OCI-LY7 (cell line): ENCODE measurements around the gene PLCL1. TPM values are rescaled to one million over a fixed set of nuclear protein-coding genes. Genes with fewer than 3 reads are reported as not detected.
A peak's percentile ranks its signal among the peaks of the same experiment; 100 is the strongest.

Experiments used
- BruUV-seq: library from RNA; stranded (reverse); fragments of 400-500 nt; replicated peaks from 2 replicates; lab custom pipeline; 2021; lab: Mats Ljungman, UMichigan
- CTCF ChIA-PET: fragments of 300-600 bp; sonication (Branson Sonifier 250); formaldehyde crosslinking; loops from one replicate; lab custom pipeline; 2022; ENCODE audit warnings: antibody characterized with exemption; ENCODE audit not compliant: unreplicated experiment; lab: Charles Lee
- POLR2A ChIA-PET: fragments of 300-600 bp; sonication (Branson Sonifier 250); formaldehyde crosslinking; loops from one replicate; lab custom pipeline; 2022; ENCODE audit warnings: antibody characterized with exemption; lab: Charles Lee
- DNase-seq: peaks from one replicate; pipeline ENCODE4 v3.0.0-alpha.2; 2015; ENCODE audit warnings: low spot score
- H2AFZ ChIP-seq: fragments of 200-600 bp; sonication (generic), shearing (Covaris generic); 2 replicates; pipeline ENCODE4 v1.6.1; 2014; ENCODE audit warnings: mild to moderate bottlenecking, antibody characterized with exemption, low read length, moderate library complexity
- H3K27ac ChIP-seq: fragments of 200-600 bp; sonication (generic); 2 replicates; pipeline ENCODE4 v1.5.1; 2014; ENCODE audit warnings: mixed run types, low read depth, mild to moderate bottlenecking, moderate library complexity, low read length, inconsistent platforms; ENCODE audit not compliant: poor library complexity, severe bottlenecking
- H3K36me3 ChIP-seq: fragments of 200-600 bp; sonication (generic); 2 replicates; pipeline ENCODE4 v1.6.1; 2014; ENCODE audit warnings: mild to moderate bottlenecking, antibody characterized with exemption, low read length, moderate library complexity, mixed read lengths; ENCODE audit not compliant: insufficient read depth
- H3K4me1 ChIP-seq: fragments of 200-600 bp; sonication (generic); 2 replicates; pipeline ENCODE4 v1.5.1; 2014; ENCODE audit warnings: mild to moderate bottlenecking, low read length; ENCODE audit not compliant: insufficient read depth, poor library complexity, severe bottlenecking
- H3K4me2 ChIP-seq: fragments of 200-600 bp; sonication (generic); 2 replicates; pipeline ENCODE4 v1.6.1; 2014; ENCODE audit warnings: mild to moderate bottlenecking, low read length
- H3K4me3 ChIP-seq: fragments of 200-600 bp; sonication (generic); 2 replicates; pipeline ENCODE4 v1.5.1; 2014; ENCODE audit warnings: mild to moderate bottlenecking, low read depth, low read length; ENCODE audit not compliant: poor library complexity, severe bottlenecking
- H3K79me2 ChIP-seq: fragments of 200-600 bp; sonication (generic); 2 replicates; pipeline ENCODE4 v1.6.1; 2016; ENCODE audit warnings: low read depth, mild to moderate bottlenecking, low read length, moderate library complexity, mixed read lengths; ENCODE audit not compliant: insufficient read depth
- H3K9me2 ChIP-seq: fragments of 200-600 bp; sonication (generic); 2 replicates; pipeline ENCODE4 v1.6.1; 2016; ENCODE audit warnings: mild to moderate bottlenecking, low read length, mixed read lengths; ENCODE audit not compliant: insufficient read depth
- H3K9me3 ChIP-seq: fragments of 200-600 bp; sonication (generic); 2 replicates; pipeline ENCODE4 v1.6.1; 2014; ENCODE audit warnings: mild to moderate bottlenecking, mixed run types, low read length, mixed read lengths
- H4K20me1 ChIP-seq: fragments of 200-600 bp; sonication (generic); 2 replicates; pipeline ENCODE4 v1.6.1; 2014; ENCODE audit warnings: mild to moderate bottlenecking, antibody characterized with exemption, low read length, moderate library complexity, mixed read lengths; ENCODE audit not compliant: insufficient read depth
- EZH2phosphoT487 ChIP-seq: fragments of 200-600 bp; sonication (generic); IDR thresholded peaks from 2 replicates; pipeline ENCODE4 v1.6.1; 2018; ENCODE audit warnings: low read depth, borderline replicate concordance, mild to moderate bottlenecking, mixed run types, antibody characterized with exemption, low read length, moderate library complexity, mixed read lengths
- intact Hi-C: fragments of 100-400 bp; cut with micrococcal nuclease; formaldehyde crosslinking; loops from one replicate; pipeline ENCODE4 v1.10.0; 2022; ENCODE audit not compliant: unreplicated experiment
- total RNA-seq, 2 experiments: library from RNA; depleted of rRNA in 1 of 2; stranded (reverse); fragments of >200 nt in 1 of 2; shearing (Covaris generic) in 1 of 2; gene quantifications; 2 replicates each; pipeline ENCODE4 v1.2.3, GENCODE V29; 2014 to 2022
- TF ChIP-seq, protein P1 (sequence below): fragments of 200-600 bp; sonication (generic); conservative IDR thresholded peaks from 2 replicates; pipeline ENCODE4 v1.5.1; 2014; ENCODE audit warnings: mild to moderate bottlenecking, antibody characterized with exemption, low read length, moderate library complexity, mixed read lengths

PLCL1 gene
- total RNA-seq, 2 experiments from 2014 or later: 0.03 TPM; not detected in 1

DNA sequence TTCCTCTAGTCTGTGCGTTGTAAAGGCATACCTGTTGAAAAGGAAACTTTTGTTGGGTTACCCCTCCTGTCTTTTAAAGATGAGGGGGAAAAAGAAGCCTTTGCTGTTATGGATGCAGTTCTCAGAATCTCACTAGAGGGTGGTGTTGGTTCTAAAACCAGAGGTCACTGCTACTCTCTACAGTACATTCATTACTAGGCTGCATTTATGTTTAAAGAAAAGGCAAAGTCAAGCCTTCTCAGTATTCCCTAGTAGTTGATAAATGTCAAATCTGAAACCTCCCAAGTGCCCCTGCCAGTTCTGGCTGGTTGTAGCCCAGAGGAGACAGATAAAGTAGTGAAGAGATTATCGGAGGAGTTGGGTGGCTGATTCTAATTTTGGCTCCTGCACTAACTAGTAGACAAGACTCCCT lies 1.4 kb upstream of the PLCL1 start:
- Histone ChIP-seq H3K4me2 (no peak overlapping the region), H3K4me3 (no peak overlapping the region), H3K36me3 (no peaks in the 10 kb centered on the region), H4K20me1 (no peaks in the 10 kb centered on the region), H3K79me2 (no peaks in the 10 kb centered on the region), H2AFZ (no peak overlapping the region), H3K4me1 (peaks cover 4% of the 10 kb centered on the region), H3K9me3 (no peaks in the 10 kb centered on the region), H3K27ac (no peak overlapping the region), H3K9me2 (no peaks in the 10 kb centered on the region)
- POLR2A ChIA-PET: no interaction called here
- intact Hi-C loops: loop anchor here (1.0 to 5.0 kb wide), 2 partner anchors 249 to 493 kb away; no protein-coding TSS in a partner anchor
- peak; percentile 55 for DNase-seq
- BruUV-seq: no TSS peak
- CTCF ChIA-PET: no interaction called here
- no peak for TF ChIP-seq EZH2phosphoT487
- TF ChIP-seq, protein P1, sequence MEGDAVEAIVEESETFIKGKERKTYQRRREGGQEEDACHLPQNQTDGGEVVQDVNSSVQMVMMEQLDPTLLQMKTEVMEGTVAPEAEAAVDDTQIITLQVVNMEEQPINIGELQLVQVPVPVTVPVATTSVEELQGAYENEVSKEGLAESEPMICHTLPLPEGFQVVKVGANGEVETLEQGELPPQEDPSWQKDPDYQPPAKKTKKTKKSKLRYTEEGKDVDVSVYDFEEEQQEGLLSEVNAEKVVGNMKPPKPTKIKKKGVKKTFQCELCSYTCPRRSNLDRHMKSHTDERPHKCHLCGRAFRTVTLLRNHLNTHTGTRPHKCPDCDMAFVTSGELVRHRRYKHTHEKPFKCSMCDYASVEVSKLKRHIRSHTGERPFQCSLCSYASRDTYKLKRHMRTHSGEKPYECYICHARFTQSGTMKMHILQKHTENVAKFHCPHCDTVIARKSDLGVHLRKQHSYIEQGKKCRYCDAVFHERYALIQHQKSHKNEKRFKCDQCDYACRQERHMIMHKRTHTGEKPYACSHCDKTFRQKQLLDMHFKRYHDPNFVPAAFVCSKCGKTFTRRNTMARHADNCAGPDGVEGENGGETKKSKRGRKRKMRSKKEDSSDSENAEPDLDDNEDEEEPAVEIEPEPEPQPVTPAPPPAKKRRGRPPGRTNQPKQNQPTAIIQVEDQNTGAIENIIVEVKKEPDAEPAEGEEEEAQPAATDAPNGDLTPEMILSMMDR: peak; percentile 86

DNA sequence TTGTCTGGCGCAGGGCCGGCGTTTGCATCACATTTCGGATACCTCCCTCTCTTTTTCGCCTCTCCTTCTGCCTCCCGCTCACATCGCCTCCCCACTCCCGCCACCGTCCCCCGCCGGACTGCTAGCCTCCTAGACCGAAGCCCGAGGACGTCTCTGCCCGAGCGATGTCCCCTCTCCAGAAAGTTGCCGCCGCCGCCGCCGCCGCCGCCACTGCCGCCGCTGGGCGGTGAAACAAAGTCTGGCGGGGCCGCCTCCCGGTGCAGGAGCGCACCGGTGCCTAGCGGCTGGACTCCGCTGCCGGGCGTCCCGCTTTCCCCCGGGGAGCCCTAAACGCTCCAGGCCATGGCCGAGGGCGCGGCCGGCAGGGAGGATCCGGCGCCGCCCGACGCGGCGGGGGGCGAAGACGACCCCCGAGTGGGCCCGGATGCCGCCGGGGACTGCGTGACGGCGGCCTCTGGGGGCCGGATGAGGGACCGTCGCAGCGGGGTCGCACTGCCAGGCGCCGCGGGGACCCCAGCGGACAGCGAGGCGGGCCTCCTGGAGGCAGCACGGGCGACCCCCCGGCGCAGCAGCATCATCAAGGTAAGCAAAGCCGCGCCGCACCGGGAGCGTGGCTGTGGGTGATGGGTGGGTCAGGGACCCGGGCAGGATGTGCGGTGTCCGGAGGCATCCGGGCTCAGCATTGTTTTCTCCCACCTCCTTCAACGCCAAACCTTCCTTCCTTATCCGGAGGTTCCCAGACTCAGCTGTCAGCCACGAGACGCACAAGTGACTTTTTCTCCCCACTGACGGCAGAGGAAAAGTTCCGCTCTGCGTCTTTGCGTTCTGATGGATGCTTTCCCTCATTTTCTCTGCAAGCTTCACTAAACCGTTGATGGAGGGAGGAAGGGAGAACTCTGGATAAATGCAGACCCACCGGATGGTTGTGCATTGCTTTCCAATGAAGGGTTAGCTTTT lies 643 bp downstream of the PLCL1 start:
- Histone ChIP-seq H3K9me3 (no peaks in the 10 kb centered on the region), H2AFZ (peak overlapping the region; percentile 59; the same call in 1 of the 2 replicates), H3K36me3 (no peaks in the 10 kb centered on the region), H3K4me3 (peak overlapping the region; percentile 66), H3K27ac (no peak overlapping the region), H3K79me2 (no peaks in the 10 kb centered on the region), H4K20me1 (no peaks in the 10 kb centered on the region), H3K4me1 (peaks cover 4% of the 10 kb centered on the region), H3K4me2 (peak overlapping the region; percentile 78), H3K9me2 (no peaks in the 10 kb centered on the region)
- BruUV-seq: no TSS peak
- POLR2A ChIA-PET: no interaction called here
- CTCF ChIA-PET: no interaction called here
- intact Hi-C loops: loop anchor here (1.0 to 5.0 kb wide), 2 partner anchors 247 to 322 kb away; no protein-coding TSS in a partner anchor
- DNase-seq: peak; percentile 7
- peak; percentile 52; the same call in 1 of the 2 replicates for TF ChIP-seq EZH2phosphoT487
- TF ChIP-seq, protein P1: 0 out of 2 replicates have a peak, but pooled peaks have one; percentile 19
